Measurements from ENCODE around the gene RSPH1. TPM values are rescaled to one million over a fixed set of nuclear protein-coding genes. Genes with fewer than 3 reads are reported as not detected.

Gene RSPH1
- total and polyA plus RNA-seq, 2 of the 8 experiments (the other 6 are each of a cell fraction or from before 2014, with no cell fraction given) = 0.24 TPM; not detected in 1

DNA sequence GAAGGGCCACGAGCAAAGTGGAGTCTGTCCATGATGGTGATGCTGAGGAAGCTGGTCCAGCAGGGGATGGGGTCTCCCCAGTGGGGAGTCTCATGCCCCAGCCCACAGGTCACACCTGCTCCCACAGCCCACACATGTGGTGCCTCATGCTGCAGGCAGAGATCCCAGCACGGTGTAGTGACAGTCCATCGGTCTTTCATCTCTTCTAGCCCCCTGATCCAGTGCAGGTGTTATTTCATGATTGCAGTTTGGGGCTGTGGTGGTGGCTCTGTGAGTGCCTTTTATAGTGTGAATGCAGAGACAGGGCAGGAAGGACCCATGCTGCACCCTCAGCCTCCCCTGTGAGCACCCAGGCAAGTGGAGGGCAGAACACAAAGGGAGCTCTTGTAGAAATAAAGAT, 47.3 kb downstream of the RSPH1 start:
- no peak overlapping the region for H3K4me2 ChIP-seq (ENCODE audit: insufficient read depth in 1 of 2, low read depth in 2 of 2, low read length in 2 of 2)
- H3K56ac ChIP-seq (replicated peaks; ENCODE audit: insufficient read length, low read depth, low read length) = no peak overlapping the region
- POLR2A ChIA-PET (ENCODE audit: partially characterized antibody) = interaction anchor here (0.9 kb wide), 1 partner anchor 35 kb away, joined by 3 read pairs; no protein-coding TSS in a partner anchor
- no peak overlapping the region for H4K91ac ChIP-seq (replicated peaks; ENCODE audit: insufficient read length, low read length)
- H3K79me1 ChIP-seq (ENCODE audit: low read depth, low read length) = no peaks in the 10 kb centered on the region
- H3K18ac ChIP-seq (ENCODE audit: extremely low read depth, low read length) = no peak overlapping the region
- H3K4me1 ChIP-seq (replicated peaks in 1 of 4; ENCODE audit: control insufficient read depth in 3 of 4, insufficient read depth in 4 of 4, low read length in 3 of 4) = peaks cover 0 to 2% (median 0%) of the 10 kb centered on the region in 4 experiments; a peak in 2 of 7 replicates
- H2AK5ac ChIP-seq (ENCODE audit: low read depth, low read length) = no peak overlapping the region
- FAIRE-seq = no peak
- TF ChIP-seq SP1 (IDR thresholded peaks at IDR 0.05; ENCODE audit: low read depth, low read length) (no peak), NANOG (IDR thresholded peaks at IDR 0.05; ENCODE audit: insufficient read depth, low read depth, low read length, poor library complexity, severe bottlenecking) (no peak), ASH2L (IDR thresholded peaks at IDR 0.05; ENCODE audit: low read length) (no peak), SIRT6 (IDR thresholded peaks at IDR 0.05; ENCODE audit: low read length) (no peak)
- H3K14ac ChIP-seq (ENCODE audit: insufficient read length) = no peak overlapping the region
- H3K27me3 ChIP-seq (replicated peaks in 1 of 4; ENCODE audit: control insufficient read depth in 3 of 4, extremely low read depth in 1 of 4, insufficient read depth in 3 of 4, low read length in 3 of 4) = no peaks in the 10 kb centered on the region
- no peak overlapping the region for H3K23ac ChIP-seq (ENCODE audit: insufficient read length)
- H4K8ac ChIP-seq (ENCODE audit: extremely low read depth, insufficient read depth, low read length) = no peak overlapping the region; the same call in 1 of the 2 replicates
- no peak overlapping the region for H3K4ac ChIP-seq (replicated peaks; ENCODE audit: insufficient read length, low read depth, low read length)
- no peak overlapping the region for H3K4me3 ChIP-seq (ENCODE audit: extremely low read depth in 1 of 4, insufficient read depth in 2 of 4, low read depth in 3 of 4, low read length in 4 of 4)
- H3K27ac ChIP-seq (ENCODE audit: low read depth, low read length) = no peak overlapping the region
- H3K79me2 ChIP-seq (ENCODE audit: control insufficient read depth in 1 of 2, insufficient read depth in 2 of 2, low read length in 2 of 2) = no peaks in the 10 kb centered on the region
- no peak overlapping the region for H3K9ac ChIP-seq (replicated peaks in 1 of 4; ENCODE audit: extremely low read depth in 1 of 4, low read depth in 3 of 4, low read length in 3 of 4)
- no peak overlapping the region for H4K5ac ChIP-seq (ENCODE audit: insufficient read length, low read depth, low read length)
- H2BK5ac ChIP-seq (ENCODE audit: low read depth, low read length) = peak overlapping the region; percentile 66; the same call in 1 of the 2 replicates
- H2AFZ ChIP-seq (ENCODE audit: low read length) = no peak overlapping the region
- H3K36me3 ChIP-seq (ENCODE audit: control insufficient read depth in 2 of 4, insufficient read depth in 4 of 4, low read length in 3 of 4) = no peaks in the 10 kb centered on the region
- no peak overlapping the region for H2BK20ac ChIP-seq (ENCODE audit: low read length)
- H2BK15ac ChIP-seq (ENCODE audit: low read length) = no peak overlapping the region
- no peak for DNase-seq (ENCODE audit: low read depth in 1 of 2, low spot score in 2 of 2)
- no peak overlapping the region; the same call in 1 of the 2 replicates for H2BK12ac ChIP-seq (ENCODE audit: low read depth, low read length)
- H3K9me3 ChIP-seq (ENCODE audit: insufficient read depth in 2 of 2, low read depth in 1 of 2, low read length in 1 of 2) = no peaks in the 10 kb centered on the region
- WGBS, 2 experiments (ENCODE audit: extremely low coverage in 1 of 2, insufficient coverage in 1 of 2, insufficient read length in 1 of 2, insufficient replicate concordance in 2 of 2, low coverage in 1 of 2, low lambda C conversion rate in 2 of 2, missing lambda C conversion rate in 1 of 2) = 80% methylated on average over 3 of the region's 3 CpGs; no CpG with 5 or more reads in 1 of the 2 experiments
- H4K20me1 ChIP-seq (replicated peaks in 1 of 2; ENCODE audit: control insufficient read depth in 1 of 2, insufficient read depth in 2 of 2, low read length in 2 of 2) = peaks cover 0 to 4% of the 10 kb centered on the region in 2 experiments
- H3K23me2 ChIP-seq (ENCODE audit: low read depth, low read length) = no peaks in the 10 kb centered on the region
- CTCF ChIA-PET (ENCODE audit: partially characterized antibody) = interaction anchor here (1.1 to 2.4 kb wide), 4 partner anchors 88 to 190 kb away, joined by 3 to 8 read pairs (median 6); no protein-coding TSS in a partner anchor
- H2BK120ac ChIP-seq (replicated peaks; ENCODE audit: low read depth, low read length) = no peak overlapping the region

Measured in H1 (cell line).